ENCODE results near the gene HEATR5B. TPM values are rescaled to one million over a fixed set of nuclear protein-coding genes. Genes with fewer than 3 reads are reported as not detected.

The HEATR5B gene
- total and polyA plus RNA-seq, 2 donors: 8.3 to 57.7 TPM

DNA sequence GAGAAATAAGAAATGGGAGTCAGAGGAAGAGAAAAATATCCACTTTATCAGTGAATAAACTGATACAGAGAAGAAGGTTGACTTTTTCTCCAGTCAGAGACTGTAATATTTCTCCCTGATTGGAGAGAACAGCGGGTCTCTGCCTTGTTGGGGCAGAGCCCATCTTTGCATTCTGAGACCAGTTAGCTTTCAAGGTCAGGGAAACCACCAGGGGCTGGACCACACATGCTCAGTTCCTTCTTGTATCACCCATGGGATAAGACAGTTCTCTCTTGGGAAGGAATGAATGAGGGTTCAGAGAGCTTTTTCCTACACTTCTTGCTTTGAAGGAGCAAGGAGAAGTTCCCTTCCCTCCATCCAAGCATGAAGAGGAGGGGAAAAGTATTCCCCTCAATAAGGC, 12.4 kb upstream of the HEATR5B start:
- Histone ChIP-seq H3K4me3 (ENCODE audit: low read depth, low read length) (no peak overlapping the region), H3K4me1 (ENCODE audit: insufficient read depth) (no peaks in the 10 kb centered on the region), H3K36me3 (ENCODE audit: insufficient read depth) (peaks cover 3% of the 10 kb centered on the region), H3K27ac (ENCODE audit: low read depth) (no peak overlapping the region)
- no peak for DNase-seq (ENCODE audit: extremely low spot score)
- 96% methylated on average over 1 of the region's 1 CpG for WGBS

DNA sequence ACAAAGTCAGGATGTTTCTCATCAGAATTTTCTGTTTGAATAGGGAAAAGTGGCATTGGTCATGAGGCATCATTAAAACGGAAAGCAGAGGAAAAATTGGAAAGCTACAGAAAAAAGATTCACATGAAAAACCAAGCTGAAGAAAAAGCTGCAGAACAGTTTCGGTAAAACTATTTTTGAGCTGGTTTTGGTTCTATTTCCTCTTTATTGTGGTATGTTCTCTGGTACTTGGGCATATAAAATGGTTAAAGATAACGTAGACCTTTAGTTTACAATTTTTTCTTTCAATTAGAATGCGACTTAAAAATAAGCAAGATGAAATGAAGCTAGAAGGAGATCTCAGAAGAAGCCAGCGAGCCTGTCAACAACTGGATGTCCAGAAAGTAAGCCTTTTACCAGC, 7.7 kb upstream of the HEATR5B start:
- peaks cover 3% of the 10 kb centered on the region for H3K36me3 ChIP-seq (ENCODE audit: insufficient read depth)
- DNase-seq (ENCODE audit: extremely low spot score): no peak
- 86% methylated on average over 5 of the region's 5 CpGs for WGBS
- H3K4me1 ChIP-seq (ENCODE audit: insufficient read depth): no peaks in the 10 kb centered on the region
- no peak overlapping the region for H3K27ac ChIP-seq (ENCODE audit: low read depth)
- no peak overlapping the region for H3K4me3 ChIP-seq (ENCODE audit: low read depth, low read length)

- no peak overlapping the region for H3K4me3 ChIP-seq (ENCODE audit: low read depth, low read length)
- 84% methylated on average over 4 of the region's 4 CpGs for WGBS
- no peak overlapping the region for H3K27ac ChIP-seq (ENCODE audit: low read depth)
- DNase-seq (ENCODE audit: extremely low spot score): no peak
- H3K36me3 ChIP-seq (ENCODE audit: insufficient read depth): peaks cover 3% of the 10 kb centered on the region
- no peaks in the 10 kb centered on the region for H3K4me1 ChIP-seq (ENCODE audit: insufficient read depth)
Observed at GRCh38 chr2:37090019-37090477, 5.9 kb upstream of the HEATR5B start.

DNA sequence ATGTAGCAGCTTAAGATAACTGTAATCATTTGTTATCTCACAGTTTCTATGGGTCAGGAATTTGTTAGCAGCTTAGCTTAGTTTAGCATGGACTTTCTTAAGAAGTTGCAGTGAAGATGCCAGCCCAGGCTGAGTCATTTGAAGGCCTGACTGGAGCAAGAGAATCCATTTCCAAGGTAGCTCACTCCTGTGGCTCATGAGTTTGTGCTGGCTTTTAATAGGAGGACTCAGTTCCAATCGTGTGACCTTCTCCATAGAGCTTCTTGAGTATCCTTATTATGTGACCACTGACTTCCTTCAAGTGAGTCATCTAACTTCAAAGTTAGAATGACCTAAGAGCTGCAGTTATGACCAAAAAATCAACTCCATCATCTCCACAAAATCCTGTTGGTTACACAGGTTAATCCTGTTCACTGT, 1.6 kb upstream of the HEATR5B start:
- WGBS: 78% methylated on average over 1 of the region's 1 CpG
- no peaks in the 10 kb centered on the region for H3K36me3 ChIP-seq (ENCODE audit: insufficient read depth)
- H3K27ac ChIP-seq (ENCODE audit: low read depth): no peak overlapping the region
- H3K4me1 ChIP-seq (ENCODE audit: insufficient read depth): peaks cover 1% of the 10 kb centered on the region
- no peak for DNase-seq (ENCODE audit: extremely low spot score)
- no peak overlapping the region for H3K4me3 ChIP-seq (ENCODE audit: low read depth, low read length)

GRCh38 chr2:37084797-37085196, 625 bp upstream of the HEATR5B start:
- no peaks in the 10 kb centered on the region for H3K36me3 ChIP-seq (ENCODE audit: insufficient read depth)
- H3K27ac ChIP-seq (ENCODE audit: low read depth): no peak overlapping the region
- H3K4me1 ChIP-seq (ENCODE audit: insufficient read depth): peaks cover 3% of the 10 kb centered on the region
- under 1% methylated on average over 10 of the region's 10 CpGs for WGBS
- DNase-seq (ENCODE audit: extremely low spot score): no peak
- H3K4me3 ChIP-seq (ENCODE audit: low read depth, low read length): peak overlapping the region; percentile 82

DNA sequence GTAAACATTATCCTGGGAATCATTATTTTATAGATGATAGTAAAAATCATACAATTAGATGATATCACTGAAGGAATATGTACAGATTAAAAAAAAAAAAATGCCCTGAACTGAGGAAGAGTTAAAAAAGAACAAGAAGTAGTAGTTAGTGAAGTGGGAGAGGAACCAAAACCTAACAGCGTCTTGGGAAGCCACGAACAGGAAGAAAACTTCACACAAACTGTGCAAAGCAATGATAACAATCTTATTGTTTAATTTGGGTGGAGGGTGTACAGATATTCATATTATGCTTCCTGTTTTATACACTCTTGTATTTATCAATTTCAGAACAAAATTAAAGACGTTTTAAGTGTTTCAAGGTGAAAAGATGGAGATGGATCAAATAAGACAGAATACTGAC, 3.5 kb downstream of the HEATR5B start:
- Histone ChIP-seq H3K4me1 (ENCODE audit: insufficient read depth) (peaks cover 3% of the 10 kb centered on the region), H3K36me3 (ENCODE audit: insufficient read depth) (no peaks in the 10 kb centered on the region), H3K27ac (ENCODE audit: low read depth) (no peak overlapping the region), H3K4me3 (ENCODE audit: low read depth, low read length) (no peak overlapping the region)
- no peak for DNase-seq (ENCODE audit: extremely low spot score)
- WGBS: 51% methylated on average over 3 of the region's 3 CpGs

DNA sequence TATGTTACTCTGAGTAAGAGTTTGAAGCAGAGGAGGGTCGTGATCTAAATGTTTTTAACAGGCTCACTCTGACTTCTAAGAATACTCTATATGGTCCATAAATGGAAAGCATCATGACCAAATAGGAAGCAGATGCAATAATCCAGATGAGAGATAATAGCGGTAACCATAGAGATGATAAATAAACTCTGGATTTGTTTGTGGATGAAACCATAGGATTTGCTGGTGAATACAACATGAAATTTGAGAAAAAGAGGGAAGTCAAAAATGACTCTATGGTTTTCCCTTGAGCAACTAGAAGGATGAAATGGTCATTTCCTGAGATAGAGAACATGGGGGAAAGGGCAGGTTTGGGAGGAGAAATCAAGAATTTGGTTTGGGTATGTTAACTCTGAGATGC, 3.9 kb downstream of the HEATR5B start:
- Histone ChIP-seq H3K27ac (ENCODE audit: low read depth) (no peak overlapping the region), H3K36me3 (ENCODE audit: insufficient read depth) (no peaks in the 10 kb centered on the region), H3K4me3 (ENCODE audit: low read depth, low read length) (no peak overlapping the region), H3K4me1 (ENCODE audit: insufficient read depth) (peaks cover 3% of the 10 kb centered on the region)
- 46% methylated on average over 2 of the region's 2 CpGs for WGBS
- DNase-seq (ENCODE audit: extremely low spot score): no peak

DNA sequence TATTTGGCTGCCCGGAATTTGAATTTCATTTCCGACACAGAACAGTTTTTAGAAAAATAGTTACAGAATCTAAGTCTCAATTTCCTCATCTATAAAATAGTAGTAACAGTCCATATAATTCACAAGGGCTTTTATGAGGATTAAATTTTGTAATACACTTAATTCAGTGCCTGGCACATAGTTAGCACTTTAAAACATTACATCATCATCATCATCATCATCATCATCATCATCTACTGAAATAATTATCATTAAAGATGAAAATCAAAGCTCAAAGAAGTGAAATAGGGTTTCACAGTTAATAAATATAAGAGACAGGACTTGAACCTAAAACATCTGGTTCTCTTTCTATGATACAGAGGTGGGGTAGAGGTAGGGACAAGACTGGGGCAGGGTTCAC, 13.2 kb downstream of the HEATR5B start:
- Histone ChIP-seq H3K36me3 (ENCODE audit: insufficient read depth) (peaks cover 2% of the 10 kb centered on the region), H3K4me3 (ENCODE audit: low read depth, low read length) (no peak overlapping the region), H3K4me1 (ENCODE audit: insufficient read depth) (no peaks in the 10 kb centered on the region), H3K27ac (ENCODE audit: low read depth) (no peak overlapping the region)
- WGBS: over 99% methylated on average over 2 of the region's 2 CpGs
- no peak for DNase-seq (ENCODE audit: extremely low spot score)

DNA sequence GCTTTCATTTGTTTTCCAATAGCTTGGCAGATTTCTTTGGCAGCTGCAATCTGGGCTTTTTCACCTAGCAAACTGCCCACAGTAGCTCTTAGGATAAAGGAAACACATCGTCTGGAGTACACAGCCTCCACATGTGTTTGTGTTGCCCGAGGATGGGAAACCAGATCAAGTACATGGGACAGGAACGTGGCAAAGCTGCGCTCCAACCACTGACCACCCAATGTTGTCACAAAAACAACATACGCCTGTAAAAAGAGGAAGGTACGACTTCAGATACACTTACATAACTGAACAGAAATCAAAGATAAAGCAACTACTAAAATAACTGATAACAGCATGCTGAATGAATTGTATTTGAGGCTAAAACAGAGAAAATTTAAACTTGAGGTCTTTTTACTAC, 15.5 kb downstream of the HEATR5B start:
- H3K4me3 ChIP-seq (ENCODE audit: low read depth, low read length): no peak overlapping the region
- 81% methylated on average over 6 of the region's 6 CpGs for WGBS
- H3K4me1 ChIP-seq (ENCODE audit: insufficient read depth): no peaks in the 10 kb centered on the region
- H3K27ac ChIP-seq (ENCODE audit: low read depth): no peak overlapping the region
- peaks cover 3% of the 10 kb centered on the region for H3K36me3 ChIP-seq (ENCODE audit: insufficient read depth)
- no peak for DNase-seq (ENCODE audit: extremely low spot score)

DNA sequence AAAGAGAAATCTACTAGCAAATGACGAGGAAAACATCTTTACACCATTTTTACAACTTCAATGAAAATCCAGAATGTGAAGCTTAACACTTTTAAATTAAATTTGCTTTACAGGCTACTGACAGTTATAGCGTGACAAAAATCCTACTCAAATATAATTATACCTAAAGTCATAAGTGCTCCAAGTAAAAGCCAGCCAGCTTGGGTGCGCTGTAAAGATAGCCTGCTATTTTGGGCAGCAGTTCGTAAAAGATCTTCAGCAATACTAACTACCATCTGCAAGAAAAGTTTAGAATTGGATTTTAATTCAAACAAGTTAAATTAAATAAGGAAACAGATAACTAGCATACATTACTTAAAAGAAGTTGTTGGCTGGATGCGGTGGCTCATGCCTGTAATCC, 22.4 kb downstream of the HEATR5B start:
- Histone ChIP-seq H3K36me3 (ENCODE audit: insufficient read depth) (peaks cover 5% of the 10 kb centered on the region), H3K4me1 (ENCODE audit: insufficient read depth) (no peaks in the 10 kb centered on the region), H3K4me3 (ENCODE audit: low read depth, low read length) (no peak overlapping the region), H3K27ac (ENCODE audit: low read depth) (no peak overlapping the region)
- 93% methylated on average over 5 of the region's 5 CpGs for WGBS
- no peak for DNase-seq (ENCODE audit: extremely low spot score)

GRCh38 chr2:37061013-37061711, 23.0 kb downstream of the HEATR5B start:
- DNase-seq (ENCODE audit: extremely low spot score): no peak
- Histone ChIP-seq H3K4me3 (ENCODE audit: low read depth, low read length) (no peak overlapping the region), H3K4me1 (ENCODE audit: insufficient read depth) (no peaks in the 10 kb centered on the region), H3K27ac (ENCODE audit: low read depth) (no peak overlapping the region), H3K36me3 (ENCODE audit: insufficient read depth) (peaks cover 5% of the 10 kb centered on the region)

DNA sequence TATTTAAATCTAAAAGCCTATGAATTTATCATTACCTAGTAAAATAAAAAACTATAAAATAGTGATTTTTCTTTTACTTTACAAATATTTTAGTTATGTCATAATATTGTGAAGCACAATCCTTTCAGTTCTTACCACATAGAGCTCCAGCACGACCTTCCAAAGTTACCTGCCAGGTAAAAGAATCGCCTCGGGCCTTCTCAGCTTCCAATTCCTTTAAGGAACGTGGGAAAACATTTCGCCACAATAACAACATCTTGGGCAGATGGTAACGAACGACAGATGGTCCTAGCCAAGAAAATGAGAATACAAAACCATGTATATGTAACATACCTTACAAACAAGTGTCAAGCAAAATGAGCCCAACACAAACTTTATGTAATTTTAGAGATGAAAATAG, 23.7 kb downstream of the HEATR5B start:
- DNase-seq (ENCODE audit: extremely low spot score): no peak
- Histone ChIP-seq H3K4me1 (ENCODE audit: insufficient read depth) (no peaks in the 10 kb centered on the region), H3K27ac (ENCODE audit: low read depth) (no peak overlapping the region), H3K4me3 (ENCODE audit: low read depth, low read length) (no peak overlapping the region), H3K36me3 (ENCODE audit: insufficient read depth) (peaks cover 7% of the 10 kb centered on the region)
- WGBS: 92% methylated on average over 7 of the region's 7 CpGs

- Histone ChIP-seq H3K27ac (ENCODE audit: low read depth) (no peak overlapping the region), H3K36me3 (ENCODE audit: insufficient read depth) (peaks cover 7% of the 10 kb centered on the region)
- WGBS: 83% methylated on average over 3 of the region's 3 CpGs
Observed at GRCh38 chr2:37059841-37060240, 24.3 kb downstream of the HEATR5B start.

GRCh38 chr2:37052600-37053332, 31.4 kb downstream of the HEATR5B start:
- Histone ChIP-seq H3K27ac (ENCODE audit: low read depth) (no peak overlapping the region), H3K4me3 (ENCODE audit: low read depth, low read length) (no peak overlapping the region), H3K4me1 (ENCODE audit: insufficient read depth) (no peaks in the 10 kb centered on the region), H3K36me3 (ENCODE audit: insufficient read depth) (peaks cover 3% of the 10 kb centered on the region)
- 85% methylated on average over 5 of the region's 5 CpGs for WGBS
- DNase-seq (ENCODE audit: extremely low spot score): no peak

More at GRCh38 chr2:37059841-37060240, 24.3 kb downstream of the HEATR5B start:
- Histone ChIP-seq H3K4me3 (ENCODE audit: low read depth, low read length) (no peak overlapping the region), H3K4me1 (ENCODE audit: insufficient read depth) (no peaks in the 10 kb centered on the region)
- DNase-seq (ENCODE audit: extremely low spot score): no peak

Data from urinary bladder (tissue), 4 donors.